Astrocyte (in vitro differentiated cells and primary cell): ENCODE measurements around the gene SAXO2. TPM values are rescaled to one million over a fixed set of nuclear protein-coding genes. Genes with fewer than 3 reads are reported as not detected.
"Not testable (repeated sequence)": the region's sequence is repeated elsewhere in the genome, so short reads cannot be mapped to it uniquely, and the experiment has no call there.

Source experiments
- DNase-seq: peaks from one replicate; pipeline ENCODE4 v3.0.0-alpha.2; 2010; ENCODE audit warnings: low read depth
- FAIRE-seq: peaks from 2 replicates; lab custom pipeline; 2011; peaks lifted over from hg19 to GRCh38; lab: Jason Lieb, UNC
- H2AFZ ChIP-seq: 2 replicates; pipeline ENCODE4 v1.6.0; 2012; ENCODE audit warnings: low read depth, low read length, inconsistent platforms
- H3K27ac ChIP-seq: 2 replicates; pipeline ENCODE4 v1.5.1; 2011; ENCODE audit warnings: low read depth, low read length, inconsistent platforms
- H3K27me3 ChIP-seq: 2 replicates; pipeline ENCODE4 v1.6.0; 2011; ENCODE audit warnings: low read length, inconsistent platforms; ENCODE audit not compliant: insufficient read depth
- H3K36me3 ChIP-seq: 2 replicates; pipeline ENCODE4 v1.5.1; 2011; ENCODE audit warnings: low read length, inconsistent platforms; ENCODE audit not compliant: insufficient read depth
- H3K4me1 ChIP-seq: 2 replicates; pipeline ENCODE4 v1.5.1; 2011; ENCODE audit warnings: low read length, inconsistent platforms; ENCODE audit not compliant: insufficient read depth
- H3K4me2 ChIP-seq: 2 replicates; pipeline ENCODE4 v1.6.0; 2012; ENCODE audit warnings: low read length, inconsistent platforms
- H3K4me3 ChIP-seq: 2 replicates; pipeline ENCODE4 v1.5.1; 2011; ENCODE audit warnings: low read depth, mild to moderate bottlenecking, low read length, inconsistent platforms; ENCODE audit not compliant: insufficient read depth
- H3K79me2 ChIP-seq: 2 replicates; pipeline ENCODE4 v1.6.0; 2012; ENCODE audit warnings: mild to moderate bottlenecking, low read length, inconsistent platforms; ENCODE audit not compliant: insufficient read depth
- H3K9ac ChIP-seq: 2 replicates; pipeline ENCODE4 v1.6.0; 2012; ENCODE audit warnings: mild to moderate bottlenecking, low read length, inconsistent platforms
- H3K9me3 ChIP-seq: 2 replicates; pipeline ENCODE4 v1.5.1; 2012; ENCODE audit warnings: low read depth, mild to moderate bottlenecking, low read length, inconsistent platforms; ENCODE audit not compliant: insufficient read depth
- H4K20me1 ChIP-seq: 2 replicates; pipeline ENCODE4 v1.6.0; 2012; ENCODE audit warnings: low read length, inconsistent platforms; ENCODE audit not compliant: insufficient read depth
- H3K27ac Mint-ChIP-seq: one replicate; pipeline ENCODE4 v1.8.0; 2021; ENCODE audit warnings: mild to moderate bottlenecking, mixed read lengths; ENCODE audit not compliant: unreplicated experiment
- H3K27me3 Mint-ChIP-seq: one replicate; pipeline ENCODE4 v1.8.0; 2021; ENCODE audit warnings: low read depth, mixed read lengths; ENCODE audit not compliant: unreplicated experiment
- H3K36me3 Mint-ChIP-seq: one replicate; pipeline ENCODE4 v1.8.0; 2021; ENCODE audit warnings: low read depth, mixed read lengths; ENCODE audit not compliant: unreplicated experiment
- H3K4me1 Mint-ChIP-seq: one replicate; pipeline ENCODE4 v1.8.0; 2021; ENCODE audit warnings: low read depth, mixed read lengths; ENCODE audit not compliant: unreplicated experiment
- H3K4me3 Mint-ChIP-seq: one replicate; pipeline ENCODE4 v1.8.0; 2021; ENCODE audit warnings: mild to moderate bottlenecking, moderate library complexity, mixed read lengths; ENCODE audit not compliant: unreplicated experiment
- H3K9me3 Mint-ChIP-seq: one replicate; pipeline ENCODE4 v1.8.0; 2021; ENCODE audit warnings: mild to moderate bottlenecking, mixed read lengths; ENCODE audit not compliant: unreplicated experiment
- CTCF ChIP-seq: IDR thresholded peaks from 2 replicates; pipeline ENCODE4 v1.5.1; 2011; ENCODE audit warnings: low read depth, mild to moderate bottlenecking, inconsistent platforms, low read length, moderate library complexity; ENCODE audit not compliant: insufficient read depth
- EZH2 ChIP-seq: IDR thresholded peaks from 2 replicates; pipeline ENCODE4 v1.6.1; 2012; ENCODE audit warnings: mild to moderate bottlenecking, low read length, inconsistent platforms; ENCODE audit not compliant: insufficient read depth
- total RNA-seq: library from RNA; stranded (reverse); gene quantifications from 2 replicates; pipeline ENCODE4 v1.2.1, GENCODE V29; 2021

SAXO2 gene
- total RNA-seq, 1 donor from 2014 or later: 1.2 TPM

GRCh38 chr15:82231842-82232241, 30.8 kb upstream of the SAXO2 start:
- Mint-ChIP-seq H3K4me3 (no peak overlapping the region), H3K27ac (no peak overlapping the region), H3K9me3 (no peaks in the 10 kb centered on the region), H3K4me1 (peaks cover 6% of the 10 kb centered on the region), H3K27me3 (no peaks in the 10 kb centered on the region), H3K36me3 (peaks cover 1% of the 10 kb centered on the region)
- no peak overlapping the region for H2AFZ ChIP-seq
- no peak overlapping the region for H3K9ac ChIP-seq
- H3K36me3 ChIP-seq: peaks cover 3% of the 10 kb centered on the region
- H3K27ac ChIP-seq: no peak overlapping the region
- no peak for FAIRE-seq
- H3K27me3 ChIP-seq: no peaks in the 10 kb centered on the region
- no peaks in the 10 kb centered on the region for H3K9me3 ChIP-seq
- no peak for TF ChIP-seq CTCF
- TF ChIP-seq EZH2: no peak
- no peak overlapping the region for H3K4me2 ChIP-seq
- DNase-seq: no peak
- no peak overlapping the region for H3K4me3 ChIP-seq
- H3K79me2 ChIP-seq: no peaks in the 10 kb centered on the region
- no peaks in the 10 kb centered on the region for H4K20me1 ChIP-seq
- H3K4me1 ChIP-seq: no peaks in the 10 kb centered on the region

GRCh38 chr15:82237944-82238534, 24.6 kb upstream of the SAXO2 start:
- H3K4me1 ChIP-seq, H3K36me3 Mint-ChIP-seq, H3K27me3 Mint-ChIP-seq, H2AFZ ChIP-seq, H3K4me2 ChIP-seq, FAIRE-seq, H3K36me3 ChIP-seq, H3K9ac ChIP-seq, H3K4me1 Mint-ChIP-seq, H3K4me3 Mint-ChIP-seq, H3K27ac ChIP-seq, H4K20me1 ChIP-seq, DNase-seq, H3K9me3 ChIP-seq, H3K27me3 ChIP-seq, H3K9me3 Mint-ChIP-seq, H3K27ac Mint-ChIP-seq, H3K79me2 ChIP-seq, H3K4me3 ChIP-seq: not testable (repeated sequence)

GRCh38 chr15:82239685-82240391, 22.8 kb upstream of the SAXO2 start:
- no peak for FAIRE-seq
- H3K4me1 ChIP-seq: no peaks in the 10 kb centered on the region
- H3K27ac Mint-ChIP-seq: no peak overlapping the region
- H3K27me3 ChIP-seq: no peaks in the 10 kb centered on the region
- H3K27ac ChIP-seq: no peak overlapping the region
- no peak overlapping the region for H3K9ac ChIP-seq
- H3K9me3 ChIP-seq: no peaks in the 10 kb centered on the region
- no peak overlapping the region for H2AFZ ChIP-seq
- peaks cover 7% of the 10 kb centered on the region for H3K4me1 Mint-ChIP-seq
- no peaks in the 10 kb centered on the region for H3K27me3 Mint-ChIP-seq
- peaks cover 4% of the 10 kb centered on the region for H3K36me3 Mint-ChIP-seq
- H3K4me3 ChIP-seq: no peak overlapping the region
- H3K9me3 Mint-ChIP-seq: no peaks in the 10 kb centered on the region
- H3K36me3 ChIP-seq: peaks cover 2% of the 10 kb centered on the region
- no peak for DNase-seq
- H3K79me2 ChIP-seq: no peaks in the 10 kb centered on the region
- H3K4me2 ChIP-seq: no peak overlapping the region
- H3K4me3 Mint-ChIP-seq: no peak overlapping the region
- TF ChIP-seq CTCF: no peak
- H4K20me1 ChIP-seq: no peaks in the 10 kb centered on the region

- H3K4me3 Mint-ChIP-seq, H2AFZ ChIP-seq, H3K4me3 ChIP-seq, H3K9me3 ChIP-seq, H4K20me1 ChIP-seq, H3K36me3 Mint-ChIP-seq, H3K4me1 Mint-ChIP-seq, H3K9me3 Mint-ChIP-seq, H3K79me2 ChIP-seq, H3K4me2 ChIP-seq, H3K27ac Mint-ChIP-seq, H3K27me3 ChIP-seq, H3K36me3 ChIP-seq, H3K4me1 ChIP-seq, H3K9ac ChIP-seq, H3K27me3 Mint-ChIP-seq, H3K27ac ChIP-seq: not testable (repeated sequence)
- FAIRE-seq (peak; percentile 9), DNase-seq (peak; percentile 16)
Observed at GRCh38 chr15:82241836-82242499, 20.6 kb upstream of the SAXO2 start.
